ENCODE data around the gene PNPO. TPM values are rescaled to one million over a fixed set of nuclear protein-coding genes. Genes with fewer than 3 reads are reported as not detected.

The PNPO gene
- total and polyA plus RNA-seq, 4 donors: 27.8 to 102 (median 51.3) TPM

DNA sequence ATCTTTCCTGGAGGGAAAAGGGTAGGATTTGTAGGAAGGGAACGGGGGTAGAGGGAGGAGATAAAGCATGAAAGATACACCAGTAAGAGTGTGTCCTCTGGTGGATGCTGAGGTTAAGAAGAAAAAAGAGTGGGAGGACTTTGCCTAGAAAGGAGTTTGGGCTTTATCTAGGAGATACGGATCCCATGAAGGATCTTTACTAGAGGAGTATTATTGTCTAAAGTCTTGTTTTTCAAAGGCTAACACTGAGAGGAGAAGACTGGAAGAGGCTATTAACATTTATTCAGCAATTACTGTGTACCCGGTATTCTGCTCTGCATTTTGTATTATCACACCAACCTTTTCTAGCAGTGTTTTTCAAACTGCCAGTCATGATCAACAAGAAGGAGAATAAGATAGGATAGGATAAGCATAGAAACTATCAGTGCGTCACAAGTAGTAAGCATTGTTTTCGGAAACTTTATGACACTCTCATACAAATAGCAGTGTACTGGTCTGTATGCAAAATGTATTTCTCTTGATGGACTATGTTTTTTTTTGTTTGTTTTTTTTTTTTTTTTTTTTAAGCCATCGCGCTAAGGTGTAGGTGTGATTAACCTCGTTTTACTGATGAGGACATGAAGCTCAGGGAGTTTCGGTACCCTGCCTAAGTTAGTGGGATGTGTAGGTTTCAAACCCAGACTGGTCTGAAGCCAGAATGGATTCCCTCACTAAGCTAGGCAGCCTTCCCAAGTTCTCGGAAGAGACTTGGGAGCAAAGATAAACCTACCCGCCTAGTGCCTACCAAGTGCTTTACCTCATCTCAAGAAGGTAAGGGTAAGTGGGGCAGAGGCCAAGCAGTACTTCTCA, 46.6 kb upstream of the PNPO start:
- Histone ChIP-seq H3K4me3 (ENCODE audit: low read depth in 1 of 3, low read length in 3 of 3) (peak overlapping the region; percentile 78 to 85 (median 83)), H3K9ac (ENCODE audit: low read depth in 1 of 2, low read length in 2 of 2) (peak overlapping the region; percentile 76 to 92), H3K27ac (ENCODE audit: low read depth in 1 of 2, low read length in 2 of 2) (peak overlapping the region; percentile 70 to 76), H3K9me3 (ENCODE audit: control insufficient read depth in 4 of 4, low read length in 3 of 4) (no peaks in the 10 kb centered on the region), H3K36me3 (ENCODE audit: control insufficient read depth in 4 of 4, insufficient read depth in 3 of 4, low read depth in 1 of 4, low read length in 3 of 4) (no peaks in the 10 kb centered on the region), H3K27me3 (ENCODE audit: control insufficient read depth in 4 of 4, insufficient read depth in 4 of 4, low read length in 3 of 4) (no peaks in the 10 kb centered on the region), H3K4me1 (ENCODE audit: control insufficient read depth in 4 of 4, insufficient read depth in 4 of 4, low read length in 3 of 4) (peaks cover 3 to 24% (median 13%) of the 10 kb centered on the region in 4 donors)
- DNase-seq (ENCODE audit: low spot score): no peak
- 39% methylated on average over 11 of the region's 11 CpGs for whole genome bisulfite sequencing
- TF ChIP-seq NR2F2 (IDR thresholded peaks at IDR 0.05) (no peak), TAF1 (conservative IDR thresholded peaks at IDR 0.05) (no peak), JUND (IDR thresholded peaks at IDR 0.05) (no peak), HNF4A (conservative IDR thresholded peaks at IDR 0.05) (no peak), EGR1 (IDR thresholded peaks at IDR 0.05; ENCODE audit: low read depth in 2 of 2) (no peak)
- TF ChIP-seq, protein P1, sequence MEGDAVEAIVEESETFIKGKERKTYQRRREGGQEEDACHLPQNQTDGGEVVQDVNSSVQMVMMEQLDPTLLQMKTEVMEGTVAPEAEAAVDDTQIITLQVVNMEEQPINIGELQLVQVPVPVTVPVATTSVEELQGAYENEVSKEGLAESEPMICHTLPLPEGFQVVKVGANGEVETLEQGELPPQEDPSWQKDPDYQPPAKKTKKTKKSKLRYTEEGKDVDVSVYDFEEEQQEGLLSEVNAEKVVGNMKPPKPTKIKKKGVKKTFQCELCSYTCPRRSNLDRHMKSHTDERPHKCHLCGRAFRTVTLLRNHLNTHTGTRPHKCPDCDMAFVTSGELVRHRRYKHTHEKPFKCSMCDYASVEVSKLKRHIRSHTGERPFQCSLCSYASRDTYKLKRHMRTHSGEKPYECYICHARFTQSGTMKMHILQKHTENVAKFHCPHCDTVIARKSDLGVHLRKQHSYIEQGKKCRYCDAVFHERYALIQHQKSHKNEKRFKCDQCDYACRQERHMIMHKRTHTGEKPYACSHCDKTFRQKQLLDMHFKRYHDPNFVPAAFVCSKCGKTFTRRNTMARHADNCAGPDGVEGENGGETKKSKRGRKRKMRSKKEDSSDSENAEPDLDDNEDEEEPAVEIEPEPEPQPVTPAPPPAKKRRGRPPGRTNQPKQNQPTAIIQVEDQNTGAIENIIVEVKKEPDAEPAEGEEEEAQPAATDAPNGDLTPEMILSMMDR (IDR thresholded peaks at IDR 0.05; ENCODE audit: low read depth, low read length, missing input control): no peak
- TF ChIP-seq, protein P2, sequence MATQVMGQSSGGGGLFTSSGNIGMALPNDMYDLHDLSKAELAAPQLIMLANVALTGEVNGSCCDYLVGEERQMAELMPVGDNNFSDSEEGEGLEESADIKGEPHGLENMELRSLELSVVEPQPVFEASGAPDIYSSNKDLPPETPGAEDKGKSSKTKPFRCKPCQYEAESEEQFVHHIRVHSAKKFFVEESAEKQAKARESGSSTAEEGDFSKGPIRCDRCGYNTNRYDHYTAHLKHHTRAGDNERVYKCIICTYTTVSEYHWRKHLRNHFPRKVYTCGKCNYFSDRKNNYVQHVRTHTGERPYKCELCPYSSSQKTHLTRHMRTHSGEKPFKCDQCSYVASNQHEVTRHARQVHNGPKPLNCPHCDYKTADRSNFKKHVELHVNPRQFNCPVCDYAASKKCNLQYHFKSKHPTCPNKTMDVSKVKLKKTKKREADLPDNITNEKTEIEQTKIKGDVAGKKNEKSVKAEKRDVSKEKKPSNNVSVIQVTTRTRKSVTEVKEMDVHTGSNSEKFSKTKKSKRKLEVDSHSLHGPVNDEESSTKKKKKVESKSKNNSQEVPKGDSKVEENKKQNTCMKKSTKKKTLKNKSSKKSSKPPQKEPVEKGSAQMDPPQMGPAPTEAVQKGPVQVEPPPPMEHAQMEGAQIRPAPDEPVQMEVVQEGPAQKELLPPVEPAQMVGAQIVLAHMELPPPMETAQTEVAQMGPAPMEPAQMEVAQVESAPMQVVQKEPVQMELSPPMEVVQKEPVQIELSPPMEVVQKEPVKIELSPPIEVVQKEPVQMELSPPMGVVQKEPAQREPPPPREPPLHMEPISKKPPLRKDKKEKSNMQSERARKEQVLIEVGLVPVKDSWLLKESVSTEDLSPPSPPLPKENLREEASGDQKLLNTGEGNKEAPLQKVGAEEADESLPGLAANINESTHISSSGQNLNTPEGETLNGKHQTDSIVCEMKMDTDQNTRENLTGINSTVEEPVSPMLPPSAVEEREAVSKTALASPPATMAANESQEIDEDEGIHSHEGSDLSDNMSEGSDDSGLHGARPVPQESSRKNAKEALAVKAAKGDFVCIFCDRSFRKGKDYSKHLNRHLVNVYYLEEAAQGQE (IDR thresholded peaks at IDR 0.05): no peak

DNA sequence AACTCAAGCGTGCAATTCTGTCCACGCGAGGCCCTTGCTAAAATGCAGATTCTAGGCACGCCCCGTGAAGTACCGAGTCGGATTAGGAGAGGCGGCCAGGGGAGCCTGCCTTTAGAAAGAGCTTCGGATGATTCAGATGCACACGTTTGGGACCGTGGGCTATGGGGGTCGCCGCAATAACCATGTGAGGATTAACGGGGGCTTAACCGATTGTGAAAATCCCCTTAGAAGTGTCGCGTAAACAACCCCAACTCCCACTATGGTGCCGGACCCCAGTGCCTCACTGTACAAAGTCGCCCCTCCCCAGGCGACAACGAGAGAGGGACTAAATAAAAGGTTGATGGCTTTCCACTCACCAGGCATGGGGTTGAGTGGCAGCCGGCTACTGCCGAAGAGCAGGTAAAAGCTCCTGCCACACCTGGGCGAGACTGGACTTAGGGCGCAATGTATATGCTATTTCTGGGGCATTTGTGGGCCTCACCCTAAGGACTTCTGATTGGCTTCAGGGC, 46.0 kb upstream of the PNPO start:
- WGBS: under 1% methylated on average over 25 of the region's 25 CpGs
- Histone ChIP-seq H3K27ac (ENCODE audit: low read depth in 1 of 2, low read length in 2 of 2) (peak overlapping the region; percentile 70 to 76), H3K36me3 (ENCODE audit: control insufficient read depth in 4 of 4, insufficient read depth in 3 of 4, low read depth in 1 of 4, low read length in 3 of 4) (no peaks in the 10 kb centered on the region), H3K9me3 (ENCODE audit: control insufficient read depth in 4 of 4, low read length in 3 of 4) (no peaks in the 10 kb centered on the region), H3K4me1 (ENCODE audit: control insufficient read depth in 4 of 4, insufficient read depth in 4 of 4, low read length in 3 of 4) (peaks cover 3 to 24% (median 13%) of the 10 kb centered on the region in 4 donors), H3K27me3 (ENCODE audit: control insufficient read depth in 4 of 4, insufficient read depth in 4 of 4, low read length in 3 of 4) (no peaks in the 10 kb centered on the region), H3K4me3 (ENCODE audit: low read depth in 1 of 3, low read length in 3 of 3) (peak overlapping the region; percentile 78 to 85 (median 83)), H3K9ac (ENCODE audit: low read depth in 1 of 2, low read length in 2 of 2) (peak overlapping the region; percentile 76 to 92)
- DNase-seq (ENCODE audit: low spot score): no peak
- TF ChIP-seq, protein P2 (IDR thresholded peaks at IDR 0.05): peak; percentile 87
- no peak for TF ChIP-seq GABPA (IDR thresholded peaks at IDR 0.05 in 1 of 2, conservative IDR thresholded peaks at IDR 0.05 in 1 of 2)
- TF ChIP-seq HNF4A (conservative IDR thresholded peaks at IDR 0.05): peak; percentile 36 to 39
- TF ChIP-seq TAF1 (conservative IDR thresholded peaks at IDR 0.05): peak; percentile 79
- TF ChIP-seq, protein P1 (IDR thresholded peaks at IDR 0.05; ENCODE audit: low read depth, low read length, missing input control): peak; percentile 2
- TF ChIP-seq RAD21 (IDR thresholded peaks at IDR 0.05): no peak
- no peak for TF ChIP-seq FOXA2 (IDR thresholded peaks at IDR 0.05)
